Left hindlimb (tissue), 1 donor: ENCODE measurements around the gene SKP2.
"Not testable (repeated sequence)": the region's sequence is repeated elsewhere in the genome, so short reads cannot be mapped to it uniquely, and the experiment has no call there.

ENCODE experiments used
- DNase-seq: peaks from one replicate; pipeline ENCODE4 v3.0.0-alpha.2; 2018

The SKP2 gene

GRCh38 chr5:36151434-36152323 lies at the start of gene SKP2, which contains the start of gene LMBRD2:
Gene SKP2, plus strand, starts transcription at chr5:36152111. Its CDS starts 152 bp downstream, at chr5:36152263.
Gene LMBRD2, minus strand, starts transcription at chr5:36151887. Its CDS starts 8,538 bp downstream, at chr5:36143349.
- DNase-seq = peak; percentile 99

GRCh38 chr5:36105819-36106218 lies 46.1 kb upstream of the SKP2 start:
- no peak for DNase-seq

GRCh38 chr5:36108758-36109460 lies 43.0 kb upstream of the SKP2 start:
- no peak for DNase-seq

- DNase-seq = no peak
Observed at GRCh38 chr5:36111238-36111637, 40.7 kb upstream of the SKP2 start.

- DNase-seq = no peak
Observed at GRCh38 chr5:36125868-36126267, 26.0 kb upstream of the SKP2 start.

- DNase-seq = no peak
Observed at GRCh38 chr5:36128795-36129194, 23.1 kb upstream of the SKP2 start.

GRCh38 chr5:36129666-36130065 lies 22.2 kb upstream of the SKP2 start:
- DNase-seq = not testable (repeated sequence)

GRCh38 chr5:36133009-36133408 lies 18.9 kb upstream of the SKP2 start:
- DNase-seq = not testable (repeated sequence)

GRCh38 chr5:36135988-36136387 lies 15.9 kb upstream of the SKP2 start:
- no peak for DNase-seq

- no peak for DNase-seq
Observed at GRCh38 chr5:36136581-36136980, 15.3 kb upstream of the SKP2 start.

- DNase-seq = no peak
Observed at GRCh38 chr5:36138900-36139683, 12.8 kb upstream of the SKP2 start.

GRCh38 chr5:36145311-36145710 lies 6.6 kb upstream of the SKP2 start:
- DNase-seq = no peak

GRCh38 chr5:36146390-36146789 lies 5.5 kb upstream of the SKP2 start:
- DNase-seq = no peak

GRCh38 chr5:36147681-36148080 lies 4.2 kb upstream of the SKP2 start:
- no peak for DNase-seq

- DNase-seq = peak; percentile 46
Observed at GRCh38 chr5:36150676-36151433, 1.1 kb upstream of the SKP2 start.

GRCh38 chr5:36152324-36153297 lies 700 bp downstream of the SKP2 start:
- DNase-seq = no peak

- DNase-seq = no peak
Observed at GRCh38 chr5:36153298-36153677, 1.4 kb downstream of the SKP2 start.

GRCh38 chr5:36153726-36154125 lies 1.8 kb downstream of the SKP2 start:
- no peak for DNase-seq

- no peak for DNase-seq
Observed at GRCh38 chr5:36155291-36155690, 3.4 kb downstream of the SKP2 start.

- DNase-seq = peak; percentile 61
Observed at GRCh38 chr5:36156121-36156601, 4.2 kb downstream of the SKP2 start.

GRCh38 chr5:36156619-36157018 lies 4.7 kb downstream of the SKP2 start:
- no peak for DNase-seq
